NCI-H187 (cell line): ENCODE data around the gene DPYSL4.
"Not testable (repeated sequence)": the region's sequence is repeated elsewhere in the genome, so short reads cannot be mapped to it uniquely, and the experiment has no call there.

Experiments used
- DNase-seq, 2 experiments: peaks; one replicate each; lab custom pipeline; 2025; lab: John Stamatoyannopoulos, UW

DPYSL4 gene

GRCh38 chr10:132207536-132208461 is 21.1 kb downstream of the DPYSL4 start:
- DNase-seq, result no peak

- no peak for DNase-seq
Observed at GRCh38 chr10:132208462-132209050, 21.8 kb downstream of the DPYSL4 start.

- DNase-seq, result no peak
Observed at GRCh38 chr10:132209130-132209529, 22.4 kb downstream of the DPYSL4 start.

GRCh38 chr10:132209978-132210530 is 23.3 kb downstream of the DPYSL4 start:
- no peak for DNase-seq

GRCh38 chr10:132210766-132211165 is 24.0 kb downstream of the DPYSL4 start:
- no peak for DNase-seq

GRCh38 chr10:132211246-132211645 is 24.5 kb downstream of the DPYSL4 start:
- DNase-seq, result no peak

- DNase-seq, result no peak
Observed at GRCh38 chr10:132212816-132213215, 26.1 kb downstream of the DPYSL4 start.

- DNase-seq, result no peak
Observed at GRCh38 chr10:132213917-132214316, 27.2 kb downstream of the DPYSL4 start.

- not testable (repeated sequence) for DNase-seq
Observed at GRCh38 chr10:132216441-132216840, 29.7 kb downstream of the DPYSL4 start.

GRCh38 chr10:132219486-132219885 is 32.7 kb downstream of the DPYSL4 start:
- no peak for DNase-seq

GRCh38 chr10:132220061-132220460 is 33.3 kb downstream of the DPYSL4 start:
- DNase-seq, result no peak

- DNase-seq, result not testable (repeated sequence)
Observed at GRCh38 chr10:132220996-132221395, 34.2 kb downstream of the DPYSL4 start.

GRCh38 chr10:132222726-132223125 is 36.0 kb downstream of the DPYSL4 start:
- no peak for DNase-seq

- DNase-seq, result no peak
Observed at GRCh38 chr10:132223156-132223590, 36.4 kb downstream of the DPYSL4 start.

GRCh38 chr10:132223611-132224342 is 37.0 kb downstream of the DPYSL4 start:
- DNase-seq, result no peak

GRCh38 chr10:132224343-132225072 is 37.8 kb downstream of the DPYSL4 start:
- no peak for DNase-seq

GRCh38 chr10:132225073-132225848 is 38.5 kb downstream of the DPYSL4 start:
- DNase-seq, result no peak

GRCh38 chr10:132225849-132226205 is 39.1 kb downstream of the DPYSL4 start:
- DNase-seq, result no peak

- DNase-seq, result no peak
Observed at GRCh38 chr10:132226586-132227405, 40.0 kb downstream of the DPYSL4 start.

GRCh38 chr10:132227851-132228390 is 41.2 kb downstream of the DPYSL4 start:
- DNase-seq, result no peak
